Parathyroid adenoma (tissue), 2 donors: ENCODE data around the gene UBE2E2.

ENCODE experiments used
- H2AFZ ChIP-seq: fragments of 300-600 bp; sonication (generic); one replicate; pipeline ENCODE4 v1.7.0; 2017; ENCODE audit warnings: antibody characterized with exemption, mild to moderate bottlenecking
- H3K27ac ChIP-seq: fragments of 300-600 bp; sonication (generic); one replicate; pipeline ENCODE4 v1.7.0; 2017
- H3K27me3 ChIP-seq: fragments of 300-600 bp; sonication (generic); one replicate; pipeline ENCODE4 v1.7.0; 2017; ENCODE audit warnings: low read length; ENCODE audit not compliant: control insufficient read depth, insufficient read depth
- H3K36me3 ChIP-seq: fragments of 300-600 bp; sonication (generic); one replicate; pipeline ENCODE4 v1.7.0; 2017; ENCODE audit warnings: low read length; ENCODE audit not compliant: control insufficient read depth, insufficient read depth
- H3K4me1 ChIP-seq: fragments of 300-600 bp; sonication (generic); one replicate; pipeline ENCODE4 v1.7.0; 2017; ENCODE audit warnings: control low read depth
- H3K4me2 ChIP-seq: fragments of 300-600 bp; sonication (generic); one replicate; pipeline ENCODE4 v1.7.0; 2017; ENCODE audit warnings: low read length
- H3K4me3 ChIP-seq: fragments of 300-600 bp; sonication (generic); one replicate; pipeline ENCODE4 v1.7.0; 2017; ENCODE audit warnings: low read depth, low read length
- H3K79me2 ChIP-seq: fragments of 300-600 bp; sonication (generic); one replicate; pipeline ENCODE4 v1.7.0; 2017; ENCODE audit warnings: control low read depth
- H3K9ac ChIP-seq: fragments of 300-600 bp; sonication (generic); one replicate; pipeline ENCODE4 v1.7.0; 2017; ENCODE audit warnings: mild to moderate bottlenecking
- H3K9me3 ChIP-seq: fragments of 300-600 bp; sonication (generic); one replicate; pipeline ENCODE4 v1.7.0; 2017; ENCODE audit warnings: low read length; ENCODE audit not compliant: control insufficient read depth
- TF ChIP-seq, protein P1 (sequence below): fragments of 300-600 bp; sonication (generic); IDR thresholded peaks from one replicate; pipeline ENCODE4 v1.7.0; 2017; ENCODE audit warnings: antibody characterized with exemption, mild to moderate bottlenecking
- donor health status: primary hyperparathyroidism.

The UBE2E2 gene

DNA sequence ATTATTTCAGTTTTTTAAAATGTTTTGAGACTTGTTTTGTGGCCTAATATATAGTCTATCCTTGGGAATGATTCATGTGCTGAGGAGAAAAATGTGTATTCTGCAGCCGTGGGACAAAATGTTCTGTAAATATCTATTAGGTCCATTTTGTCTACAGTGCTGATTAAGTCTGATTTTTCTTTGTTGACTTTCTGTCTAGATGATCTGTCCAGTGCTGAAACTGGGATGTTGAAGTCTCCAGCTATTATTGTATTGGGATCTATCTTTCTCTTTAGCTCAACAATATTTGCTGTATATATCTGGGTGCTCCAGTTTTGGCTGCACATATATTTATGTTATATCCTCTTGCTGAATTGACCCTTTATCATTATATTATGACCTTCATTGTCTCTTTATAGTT lies 85.2 kb downstream of the UBE2E2 start:
- no peak overlapping the region for H2AFZ ChIP-seq
- no peaks in the 10 kb centered on the region for H3K27me3 ChIP-seq
- H3K4me1 ChIP-seq: no peaks in the 10 kb centered on the region
- no peaks in the 10 kb centered on the region for H3K36me3 ChIP-seq
- H3K27ac ChIP-seq: no peak overlapping the region
- H3K9me3 ChIP-seq: no peaks in the 10 kb centered on the region
- H3K9ac ChIP-seq: no peak overlapping the region
- no peak overlapping the region for H3K4me3 ChIP-seq
- H3K4me2 ChIP-seq: no peak overlapping the region
- TF ChIP-seq, protein P1, sequence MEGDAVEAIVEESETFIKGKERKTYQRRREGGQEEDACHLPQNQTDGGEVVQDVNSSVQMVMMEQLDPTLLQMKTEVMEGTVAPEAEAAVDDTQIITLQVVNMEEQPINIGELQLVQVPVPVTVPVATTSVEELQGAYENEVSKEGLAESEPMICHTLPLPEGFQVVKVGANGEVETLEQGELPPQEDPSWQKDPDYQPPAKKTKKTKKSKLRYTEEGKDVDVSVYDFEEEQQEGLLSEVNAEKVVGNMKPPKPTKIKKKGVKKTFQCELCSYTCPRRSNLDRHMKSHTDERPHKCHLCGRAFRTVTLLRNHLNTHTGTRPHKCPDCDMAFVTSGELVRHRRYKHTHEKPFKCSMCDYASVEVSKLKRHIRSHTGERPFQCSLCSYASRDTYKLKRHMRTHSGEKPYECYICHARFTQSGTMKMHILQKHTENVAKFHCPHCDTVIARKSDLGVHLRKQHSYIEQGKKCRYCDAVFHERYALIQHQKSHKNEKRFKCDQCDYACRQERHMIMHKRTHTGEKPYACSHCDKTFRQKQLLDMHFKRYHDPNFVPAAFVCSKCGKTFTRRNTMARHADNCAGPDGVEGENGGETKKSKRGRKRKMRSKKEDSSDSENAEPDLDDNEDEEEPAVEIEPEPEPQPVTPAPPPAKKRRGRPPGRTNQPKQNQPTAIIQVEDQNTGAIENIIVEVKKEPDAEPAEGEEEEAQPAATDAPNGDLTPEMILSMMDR: no peak
- H3K79me2 ChIP-seq: peaks cover 5% of the 10 kb centered on the region

- Histone ChIP-seq H3K4me2 (no peak overlapping the region), H3K27ac (no peak overlapping the region), H3K4me3 (no peak overlapping the region), H3K27me3 (no peaks in the 10 kb centered on the region), H3K9ac (no peak overlapping the region), H2AFZ (no peak overlapping the region), H3K9me3 (no peaks in the 10 kb centered on the region), H3K4me1 (no peaks in the 10 kb centered on the region), H3K79me2 (peaks cover 5% of the 10 kb centered on the region), H3K36me3 (no peaks in the 10 kb centered on the region)
- TF ChIP-seq, protein P1: no peak
Observed at GRCh38 chr3:23288715-23289114, 85.6 kb downstream of the UBE2E2 start.

DNA sequence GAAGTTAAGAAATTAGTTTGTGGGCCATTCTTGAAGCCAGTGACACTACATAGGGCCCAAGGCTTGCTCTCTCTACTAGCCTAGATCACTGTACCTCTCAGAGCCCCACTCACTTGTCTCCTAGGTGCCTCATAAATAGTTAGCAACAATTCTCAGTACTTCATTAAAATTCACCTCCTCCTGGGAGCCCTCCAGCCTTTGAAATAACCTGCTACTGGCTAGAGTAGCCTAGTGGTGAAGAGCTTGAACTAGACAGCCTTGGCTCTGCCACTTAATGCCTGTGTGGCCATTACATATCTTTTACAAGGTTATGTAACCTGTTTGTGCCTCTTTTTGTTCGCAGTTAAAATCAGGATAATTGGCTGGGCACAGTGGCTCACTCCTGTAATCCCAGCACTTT lies 89.3 kb downstream of the UBE2E2 start:
- Histone ChIP-seq H3K36me3 (no peaks in the 10 kb centered on the region), H3K27ac (no peak overlapping the region), H3K79me2 (peaks cover 9% of the 10 kb centered on the region), H3K9me3 (no peaks in the 10 kb centered on the region), H3K9ac (no peak overlapping the region), H3K4me3 (no peak overlapping the region), H3K4me1 (peaks cover 3% of the 10 kb centered on the region), H3K4me2 (no peak overlapping the region), H3K27me3 (no peaks in the 10 kb centered on the region), H2AFZ (no peak overlapping the region)
- TF ChIP-seq, protein P1: no peak

DNA sequence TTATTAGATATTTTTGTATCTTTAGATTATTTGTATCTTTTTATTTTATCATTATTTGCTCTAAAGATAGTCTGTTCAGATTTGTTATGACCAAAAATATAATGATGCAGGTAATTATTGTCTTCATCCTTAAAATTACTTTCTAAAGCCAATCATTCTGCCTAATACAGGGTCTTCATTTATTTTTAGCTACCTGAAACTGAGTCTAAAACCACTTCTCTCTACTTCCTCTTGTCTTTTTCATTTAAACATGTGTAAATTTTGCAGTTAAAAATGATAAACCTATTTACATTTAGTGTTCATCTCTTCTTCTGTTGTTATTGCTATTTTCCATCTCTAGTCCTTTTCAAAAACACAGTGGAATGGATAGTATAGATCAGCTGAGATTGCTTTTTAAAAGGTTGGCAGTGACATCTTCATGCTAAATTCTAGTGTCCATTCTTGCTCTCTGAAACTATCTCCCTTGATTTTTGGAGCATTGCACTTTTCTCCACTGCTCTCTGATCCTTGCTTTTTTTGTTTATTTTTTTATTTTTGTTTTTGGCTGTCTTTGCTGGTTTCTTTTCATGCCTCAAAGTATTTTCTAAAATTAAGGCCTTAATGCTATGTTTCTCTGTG lies 91.8 kb downstream of the UBE2E2 start:
- TF ChIP-seq, protein P1: no peak
- peaks cover 9% of the 10 kb centered on the region for H3K79me2 ChIP-seq
- peak overlapping the region; percentile 6 for H3K4me2 ChIP-seq
- no peak overlapping the region for H3K27ac ChIP-seq
- no peaks in the 10 kb centered on the region for H3K27me3 ChIP-seq
- no peaks in the 10 kb centered on the region for H3K36me3 ChIP-seq
- no peaks in the 10 kb centered on the region for H3K9me3 ChIP-seq
- H3K4me3 ChIP-seq: no peak overlapping the region
- no peak overlapping the region for H3K9ac ChIP-seq
- no peak overlapping the region for H2AFZ ChIP-seq
- H3K4me1 ChIP-seq: peaks cover 3% of the 10 kb centered on the region

DNA sequence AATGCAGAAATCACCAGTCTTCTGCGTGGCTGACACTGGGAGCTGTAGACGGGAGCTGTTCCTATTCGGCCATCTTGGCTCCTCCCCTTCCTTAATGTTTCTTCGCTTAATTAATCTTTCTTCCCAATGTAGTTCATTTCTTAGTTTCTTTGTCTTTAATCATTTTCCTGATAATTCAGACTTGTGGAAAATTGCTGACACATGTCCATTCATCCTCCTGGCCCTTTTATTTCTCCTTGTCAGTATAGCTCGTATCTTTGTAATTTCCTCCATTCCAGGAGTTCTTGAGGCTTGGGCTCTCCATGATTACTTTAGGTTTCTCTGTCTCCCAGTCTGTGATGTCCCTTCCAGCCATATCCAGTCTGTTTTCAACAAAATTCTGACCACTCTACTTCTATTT lies 98.7 kb downstream of the UBE2E2 start:
- Histone ChIP-seq H3K27me3 (no peaks in the 10 kb centered on the region), H3K4me1 (peaks cover 4% of the 10 kb centered on the region), H3K9me3 (no peaks in the 10 kb centered on the region), H3K79me2 (peaks cover 2% of the 10 kb centered on the region), H3K4me3 (no peak overlapping the region), H3K4me2 (no peak overlapping the region), H3K36me3 (no peaks in the 10 kb centered on the region), H3K27ac (no peak overlapping the region), H2AFZ (no peak overlapping the region), H3K9ac (no peak overlapping the region)
- TF ChIP-seq, protein P1: no peak
